HS-27A (cell line): ENCODE data around the gene NOX4.

Source experiments
- DNase-seq: peaks from one replicate; pipeline ENCODE4 v3.0.0-alpha.2; 2012; ENCODE audit warnings: low read depth, missing footprints

The NOX4 gene

GRCh38 chr11:89490981-89491690 lies at the start of gene NOX4:
NOX4 (minus strand) TSS chr11:89491375; CDS start chr11:89491246, 129 bp downstream.
- DNase-seq = no peak

DNA sequence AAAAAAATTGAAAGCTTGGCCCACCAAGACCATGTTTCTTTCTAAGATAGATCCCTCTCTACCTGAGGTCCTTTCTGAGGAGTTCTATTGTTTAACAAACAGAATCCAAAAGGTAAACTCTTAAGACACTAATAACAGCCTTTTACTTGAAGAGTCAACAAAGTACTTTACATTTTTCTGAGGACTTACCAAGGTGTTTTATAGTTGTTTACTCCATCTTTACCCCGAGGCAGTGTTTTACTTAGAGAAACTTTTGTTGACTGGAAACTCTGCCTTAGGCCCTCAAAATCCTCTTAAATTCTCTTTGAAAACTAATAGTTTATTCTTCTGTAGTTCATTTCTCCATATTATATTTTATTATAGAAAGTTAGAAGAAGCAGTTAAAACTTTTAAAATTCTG lies 49.7 kb upstream of the NOX4 start:
- DNase-seq = no peak

DNA sequence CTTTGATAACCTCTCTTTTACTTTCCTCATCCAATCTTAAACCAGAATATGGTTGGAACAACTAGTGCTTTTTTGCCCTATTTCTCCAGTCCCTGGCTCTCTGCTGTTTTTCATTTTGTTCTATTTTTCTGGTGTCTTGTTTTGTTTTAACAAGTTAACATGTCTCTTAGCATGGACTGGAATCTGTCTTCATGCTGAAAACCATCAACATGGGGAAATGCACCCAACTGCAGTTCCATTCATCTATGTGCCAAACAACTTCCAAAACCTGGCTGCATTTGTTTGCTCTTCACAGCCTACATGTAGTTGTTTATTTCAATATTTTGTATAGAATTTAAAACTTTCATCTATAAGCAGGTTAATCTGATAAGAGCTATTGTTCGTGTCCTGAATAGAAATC lies 46.8 kb upstream of the NOX4 start:
- no peak for DNase-seq

GRCh38 chr11:89536926-89537325 lies 45.8 kb upstream of the NOX4 start:
- DNase-seq = no peak

- no peak for DNase-seq
Observed at GRCh38 chr11:89535221-89535620, 44.0 kb upstream of the NOX4 start.

- no peak for DNase-seq
Observed at GRCh38 chr11:89529626-89530380, 38.6 kb upstream of the NOX4 start.

DNA sequence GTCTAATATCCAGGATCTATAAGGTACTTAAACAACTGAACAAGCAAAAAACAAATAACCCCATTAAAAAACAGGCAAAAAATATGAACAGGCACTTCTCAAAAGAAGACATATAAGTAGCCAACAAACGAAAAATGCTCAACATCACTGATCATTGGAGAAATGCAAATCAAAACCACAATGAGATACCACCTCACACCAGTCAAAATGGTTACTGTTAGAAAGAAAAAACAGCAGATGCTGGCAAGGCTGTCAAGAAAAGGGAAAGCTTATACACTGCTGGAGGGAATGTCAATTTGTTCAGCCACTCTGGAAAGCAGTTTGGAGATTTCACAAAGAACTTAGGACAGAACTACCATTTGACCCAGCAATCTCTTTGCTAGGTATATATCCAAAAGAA lies 30.6 kb upstream of the NOX4 start:
- no peak for DNase-seq

GRCh38 chr11:89521294-89521693 lies 30.1 kb upstream of the NOX4 start:
- DNase-seq = no peak

- DNase-seq = no peak
Observed at GRCh38 chr11:89516496-89516895, 25.3 kb upstream of the NOX4 start.

DNA sequence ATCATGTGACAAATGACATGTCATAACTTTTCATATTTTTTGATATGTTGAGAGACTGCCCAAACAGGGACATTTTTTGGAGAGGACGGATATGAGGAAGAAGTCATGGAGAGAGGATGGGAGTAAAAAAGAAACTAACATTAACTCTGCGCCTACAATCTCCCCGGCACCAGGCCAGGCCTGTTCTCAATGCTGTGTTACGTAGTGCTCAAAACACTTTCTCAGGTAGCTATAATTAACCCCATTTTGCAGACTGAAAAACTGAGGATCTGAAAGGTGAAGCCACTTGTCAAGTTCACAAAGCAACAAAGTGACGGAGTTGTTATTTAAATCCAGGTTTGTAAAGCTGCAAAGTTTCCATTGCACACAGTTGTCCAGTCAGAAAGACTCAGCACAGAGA lies 17.4 kb upstream of the NOX4 start:
- no peak for DNase-seq

DNA sequence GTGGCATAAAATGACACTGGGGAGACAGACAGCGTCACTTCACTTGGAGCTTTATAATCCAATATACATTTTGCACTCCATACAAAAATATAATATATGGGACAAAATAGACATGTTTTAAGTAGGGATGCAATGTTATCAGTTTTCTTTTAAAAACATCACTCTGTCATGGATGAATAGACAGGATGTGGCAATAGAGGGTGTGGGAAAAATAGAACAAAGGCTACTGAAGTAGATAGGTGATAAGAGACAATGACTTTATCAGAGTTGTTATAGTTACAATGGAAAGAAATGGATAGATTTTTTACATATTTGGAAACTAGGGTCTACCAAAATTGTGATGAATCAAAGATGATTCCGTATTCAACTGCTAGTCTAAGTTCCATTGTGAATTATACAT lies 13.1 kb upstream of the NOX4 start:
- DNase-seq = no peak

DNA sequence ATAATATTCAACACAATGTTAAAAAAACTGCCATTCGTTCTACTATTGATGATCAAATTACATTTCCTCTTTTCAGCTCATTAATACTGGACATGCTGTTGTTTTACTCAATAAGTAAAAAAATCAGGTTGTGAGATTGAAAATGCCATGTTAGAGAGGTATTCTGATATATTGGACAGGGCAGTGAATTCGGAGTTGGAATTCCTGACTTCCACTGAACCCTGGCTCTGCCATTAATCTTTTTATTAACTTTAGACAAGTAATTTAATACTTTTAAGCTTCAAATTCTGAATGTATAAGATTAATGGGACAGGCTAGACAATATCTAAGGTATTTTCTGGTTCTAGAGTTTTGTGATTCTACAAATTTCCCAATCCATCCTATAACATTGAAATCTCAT lies 12.2 kb upstream of the NOX4 start:
- DNase-seq = no peak

GRCh38 chr11:89502301-89502700 lies 11.1 kb upstream of the NOX4 start:
- DNase-seq = no peak

DNA sequence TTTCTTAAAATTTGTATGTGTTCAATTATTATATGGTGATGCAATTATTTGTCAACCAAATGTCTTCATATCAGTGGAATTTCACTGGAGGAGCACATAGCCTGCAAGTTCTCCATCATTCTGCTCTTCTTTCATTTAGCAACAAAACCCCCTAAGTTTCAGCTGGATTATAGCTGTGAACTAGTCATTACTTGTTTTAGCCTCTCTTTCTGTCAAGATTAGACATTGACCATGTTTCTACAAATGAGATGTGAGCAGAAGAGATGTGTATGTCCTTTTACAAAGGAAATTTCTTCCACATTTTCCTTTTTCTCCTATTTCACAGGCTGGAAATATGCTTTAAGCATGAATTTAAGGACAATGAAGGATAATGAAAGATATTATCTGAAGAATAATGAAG lies 9.2 kb upstream of the NOX4 start:
- DNase-seq = no peak

GRCh38 chr11:89498845-89499448 lies 7.8 kb upstream of the NOX4 start:
- DNase-seq = no peak

- peak; percentile 7 for DNase-seq
Observed at GRCh38 chr11:89495951-89496350, 4.8 kb upstream of the NOX4 start.

- no peak for DNase-seq
Observed at GRCh38 chr11:89493431-89493830, 2.3 kb upstream of the NOX4 start.

- no peak for DNase-seq
Observed at GRCh38 chr11:89490602-89490980, 584 bp downstream of the NOX4 start.

GRCh38 chr11:89489930-89490329 lies 1.2 kb downstream of the NOX4 start:
- DNase-seq = no peak

GRCh38 chr11:89487016-89487415 lies 4.2 kb downstream of the NOX4 start:
- no peak for DNase-seq

- DNase-seq = no peak
Observed at GRCh38 chr11:89484896-89485295, 6.3 kb downstream of the NOX4 start.

- no peak for DNase-seq
Observed at GRCh38 chr11:89477175-89477574, 14.0 kb downstream of the NOX4 start.

GRCh38 chr11:89463266-89463780 lies 27.9 kb downstream of the NOX4 start:
- no peak for DNase-seq
